HG03175 (cell line): ENCODE data around the gene ISCU.

Source experiments
- ATAC-seq: cut with Tn5 transposase; IDR thresholded peaks from one replicate; pipeline ENCODE4 v1.9.1; 2021; ENCODE audit warnings: mild to moderate bottlenecking, moderate library complexity; ENCODE audit not compliant: unreplicated experiment

The ISCU gene

DNA sequence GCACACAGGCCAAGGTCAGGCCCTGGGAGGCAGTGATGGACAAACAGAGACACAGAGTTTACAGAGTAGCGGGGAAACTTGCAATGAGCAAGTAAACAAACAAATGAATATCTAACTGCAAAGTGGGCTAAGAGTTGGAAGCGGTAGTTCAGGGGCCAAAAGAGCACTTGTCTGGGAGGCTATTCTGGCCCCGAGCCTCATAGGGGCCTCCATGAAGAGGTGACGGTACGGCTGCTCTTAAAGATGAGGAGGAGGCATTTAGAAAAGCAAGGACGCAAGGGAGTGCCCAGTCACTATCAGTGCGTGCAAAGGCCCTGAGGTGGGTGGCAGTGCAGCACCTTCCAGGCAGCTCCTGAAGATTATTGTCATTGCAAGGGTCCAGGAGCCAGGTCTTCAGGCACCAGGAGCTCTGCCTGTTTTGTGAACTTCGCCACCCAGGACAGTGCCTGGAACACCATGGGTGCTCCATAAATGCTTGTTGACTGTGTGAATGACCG is 39.9 kb downstream of the ISCU start:
- ATAC-seq: no peak

- ATAC-seq: no peak
Observed at GRCh38 chr12:108602976-108603704, 40.7 kb downstream of the ISCU start.

DNA sequence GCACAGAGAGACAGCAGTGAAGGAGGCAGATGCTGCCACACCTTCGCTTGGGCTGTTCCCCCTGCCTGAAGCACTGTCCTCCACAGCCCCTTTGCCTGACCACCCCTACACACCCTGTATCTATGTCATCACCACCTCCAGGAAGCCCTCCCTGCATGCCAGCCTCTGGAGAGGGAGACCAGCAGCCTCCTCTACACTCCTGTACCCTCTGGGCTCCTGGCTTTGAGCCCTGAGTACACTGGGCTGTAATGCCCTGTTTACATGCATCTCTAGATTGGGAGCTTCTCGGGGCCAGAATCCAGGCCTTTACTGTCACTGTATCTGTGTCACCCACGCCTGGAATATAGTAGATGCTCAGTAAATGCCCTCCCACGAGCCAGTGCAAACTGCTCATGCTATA is 41.3 kb downstream of the ISCU start:
- ATAC-seq: no peak

- no peak for ATAC-seq
Observed at GRCh38 chr12:108604208-108604941, 42.0 kb downstream of the ISCU start.

GRCh38 chr12:108605000-108605689 is 42.7 kb downstream of the ISCU start:
- ATAC-seq: no peak

DNA sequence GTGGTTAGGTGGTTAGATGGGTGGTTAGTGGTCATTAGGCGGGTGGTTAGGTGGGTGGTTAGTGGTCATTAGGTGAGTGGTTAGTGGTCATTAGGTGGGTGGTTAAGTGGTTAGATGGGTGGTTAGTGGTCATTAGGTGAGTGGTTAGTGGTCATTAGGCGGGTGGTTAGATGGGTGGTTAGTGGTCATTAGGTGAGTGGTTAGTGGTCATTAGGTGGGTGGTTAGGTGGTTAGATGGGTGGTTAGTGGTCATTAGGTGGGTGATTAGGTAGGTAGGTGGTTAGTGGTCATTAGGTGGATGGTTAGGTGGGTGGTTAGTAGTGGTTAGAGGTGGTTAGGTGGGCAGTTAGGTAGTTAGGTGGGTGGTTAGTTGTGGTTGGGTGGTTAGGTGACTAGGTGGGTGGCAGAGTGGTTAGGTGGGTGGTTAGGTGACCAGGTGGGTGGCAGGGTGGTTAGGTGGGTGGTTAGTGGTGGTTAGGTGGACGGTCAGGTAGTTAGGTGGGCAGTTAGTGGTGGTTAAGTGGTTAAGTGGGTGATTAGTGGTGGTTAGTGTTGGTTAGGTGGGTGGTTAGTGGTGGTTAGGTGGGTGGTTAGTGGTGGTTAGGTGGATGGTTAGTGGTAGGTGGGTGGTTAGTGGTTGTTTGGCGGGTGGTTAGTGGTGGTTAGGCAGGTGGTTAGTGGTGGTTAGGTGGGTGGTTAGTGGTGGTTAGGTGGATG is 43.5 kb downstream of the ISCU start:
- no peak for ATAC-seq

DNA sequence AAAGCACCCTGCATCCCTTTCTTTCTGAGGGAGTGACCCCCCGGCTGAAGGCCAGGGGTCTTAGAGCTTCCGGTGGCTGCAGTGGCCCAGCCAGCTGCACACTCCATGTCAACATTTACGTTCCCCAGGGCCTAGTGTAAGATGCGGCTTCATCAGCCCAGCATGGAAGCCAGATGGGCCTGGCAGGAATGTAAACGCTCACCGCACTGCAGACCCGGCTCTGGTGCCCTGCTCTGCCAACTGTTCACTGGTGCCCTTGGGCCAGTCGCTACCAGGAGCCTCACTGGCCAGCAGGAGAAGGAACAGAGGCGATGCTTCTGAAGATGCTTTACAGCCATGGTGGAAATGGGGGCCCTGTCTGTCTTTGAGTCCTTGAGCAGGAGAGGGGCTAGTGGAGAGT is 44.1 kb downstream of the ISCU start:
- ATAC-seq: no peak

- no peak for ATAC-seq
Observed at GRCh38 chr12:108607981-108608600, 45.7 kb downstream of the ISCU start.

DNA sequence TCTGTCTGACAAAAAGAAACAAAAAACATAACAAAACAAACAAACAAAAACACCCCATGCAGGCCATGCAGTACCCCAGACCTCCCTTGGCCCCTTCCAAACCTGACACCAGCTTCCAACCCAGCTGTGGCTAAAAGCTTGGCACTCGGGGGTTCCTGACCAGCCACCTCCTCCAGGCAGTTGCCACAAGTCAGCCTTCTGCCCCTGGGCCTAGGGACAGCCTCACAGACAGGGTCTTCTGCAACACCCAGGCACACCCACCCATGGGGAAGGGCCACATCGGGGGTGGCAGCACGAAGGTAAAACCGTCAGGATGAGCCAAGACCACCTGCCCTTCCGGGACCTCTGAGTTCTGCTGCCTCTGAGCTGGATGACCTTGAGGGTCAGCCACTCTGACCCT is 46.2 kb downstream of the ISCU start:
- no peak for ATAC-seq

GRCh38 chr12:108609537-108610335 is 47.3 kb downstream of the ISCU start:
- ATAC-seq: no peak

- no peak for ATAC-seq
Observed at GRCh38 chr12:108610336-108610815, 48.0 kb downstream of the ISCU start.

DNA sequence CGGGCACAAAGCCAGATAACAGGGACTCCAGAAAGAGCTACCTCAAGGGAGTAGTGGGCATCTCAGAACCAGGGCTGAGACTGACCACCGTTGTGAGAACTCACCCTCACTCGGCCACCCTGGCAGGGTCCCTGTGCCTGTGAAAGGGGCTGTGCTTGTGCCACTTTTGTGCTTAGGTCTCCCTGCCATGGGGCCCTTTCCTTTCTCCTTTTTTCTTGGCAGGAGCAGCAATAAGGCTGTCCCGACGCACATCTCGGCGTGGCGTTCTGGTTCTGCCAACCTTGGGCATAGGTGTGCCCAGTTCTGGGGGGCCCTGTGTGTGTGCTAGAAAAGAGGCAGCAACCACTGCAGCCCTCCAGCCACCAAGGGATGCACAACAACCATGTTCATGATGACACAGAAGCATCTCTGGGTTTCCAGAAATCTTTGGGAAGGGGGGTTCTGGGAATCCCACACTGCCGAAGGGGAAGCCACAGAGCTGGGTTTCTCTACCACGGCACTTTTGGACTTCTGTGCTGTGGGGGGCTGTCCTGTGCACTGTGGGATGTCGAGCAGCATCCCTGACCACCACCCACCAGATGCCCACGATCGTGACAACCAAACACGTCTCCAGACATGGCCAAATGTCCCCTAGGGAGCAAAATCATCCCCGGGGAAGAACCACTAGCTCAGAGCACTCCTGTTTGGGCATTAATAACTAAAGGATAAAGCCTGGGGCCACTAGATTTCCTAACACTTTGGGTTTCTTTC is 48.6 kb downstream of the ISCU start:
- ATAC-seq: no peak

DNA sequence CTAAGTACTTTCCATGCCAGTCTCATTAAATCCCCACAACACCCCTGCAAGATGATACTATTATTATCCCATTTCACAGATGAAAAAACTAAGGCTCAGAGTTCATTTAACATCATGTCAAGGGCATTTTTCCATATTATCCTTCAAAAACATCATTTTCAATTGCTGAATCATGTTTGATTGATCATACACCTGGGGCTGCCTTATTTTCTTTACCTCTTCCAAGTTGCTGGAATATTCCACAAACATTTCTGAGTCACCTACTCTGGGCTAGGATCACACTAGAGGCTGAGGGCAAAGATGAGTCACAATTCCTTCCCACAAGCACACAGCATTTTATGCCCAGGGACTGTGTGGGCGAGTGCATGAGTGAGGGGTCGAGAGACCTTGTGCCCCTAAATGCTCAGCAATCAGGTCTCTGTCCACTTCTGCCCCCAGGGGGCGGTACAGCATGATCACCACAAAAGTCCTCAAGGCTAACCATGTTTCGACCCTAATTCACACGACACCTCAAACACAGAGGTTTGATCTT is 49.6 kb downstream of the ISCU start:
- no peak for ATAC-seq

DNA sequence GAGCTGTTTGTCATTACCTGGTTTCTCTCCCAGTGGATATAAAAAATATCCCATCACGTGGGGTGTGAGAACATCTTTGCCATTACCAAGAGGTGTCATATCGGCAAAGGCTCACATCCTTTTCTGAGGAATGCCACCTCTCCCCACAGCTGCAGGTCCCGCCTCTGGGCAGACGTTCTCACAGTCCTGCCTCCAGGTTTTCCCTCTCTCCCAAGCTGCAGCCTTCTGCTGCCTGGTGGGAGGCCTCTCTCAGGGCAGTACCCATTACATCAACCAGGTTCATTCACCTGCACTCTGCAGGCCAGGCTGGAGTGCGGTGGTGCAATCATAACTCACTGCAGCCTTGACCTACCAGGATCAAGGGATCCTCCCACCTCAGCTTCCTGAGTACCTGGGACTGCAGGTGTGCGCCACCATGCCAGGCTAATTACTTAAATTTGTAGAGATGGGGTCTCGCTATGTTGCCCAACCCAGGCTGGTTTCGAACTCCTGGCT is 50.4 kb downstream of the ISCU start:
- ATAC-seq: no peak

DNA sequence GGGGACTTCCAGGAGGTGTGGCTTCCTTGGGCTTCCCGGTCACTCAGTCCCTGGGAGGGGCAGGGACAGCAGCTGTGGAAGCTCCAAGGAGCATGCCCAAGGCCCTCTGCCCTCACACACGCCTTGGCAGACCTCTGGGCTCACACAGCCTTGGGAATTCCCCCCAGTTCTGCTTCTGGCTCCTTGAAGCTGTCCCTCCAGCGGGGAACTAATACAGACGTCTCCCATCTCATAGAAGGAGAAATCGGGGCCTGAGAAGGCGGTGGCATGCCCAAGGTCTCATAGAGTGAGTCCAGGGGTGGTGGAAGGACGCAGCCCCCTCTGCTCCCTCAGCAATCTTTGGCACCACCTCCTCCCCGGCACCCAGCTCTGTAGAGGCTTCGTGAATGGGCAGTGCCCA is 51.2 kb downstream of the ISCU start:
- ATAC-seq: no peak

GRCh38 chr12:108614041-108614440 is 51.6 kb downstream of the ISCU start:
- ATAC-seq: no peak

GRCh38 chr12:108614639-108615038 is 52.2 kb downstream of the ISCU start:
- no peak for ATAC-seq

GRCh38 chr12:108615918-108616317 is 53.5 kb downstream of the ISCU start:
- ATAC-seq: no peak

- no peak for ATAC-seq
Observed at GRCh38 chr12:108616359-108616758, 54.0 kb downstream of the ISCU start.
